Kidney (tissue), 14 donors: Measurements from ENCODE around the gene CTSA. TPM values are rescaled to one million over a fixed set of nuclear protein-coding genes. Genes with fewer than 3 reads are reported as not detected.
"Not testable (repeated sequence)": the region's sequence is repeated elsewhere in the genome, so short reads cannot be mapped to it uniquely, and the experiment has no call there.

Experiments
- DNase-seq, 5 donors: peaks; one replicate each; pipeline ENCODE4 v3.0.0-alpha.2; 2013 to 2020
- FAIRE-seq: peaks from 2 replicates; lab custom pipeline; 2012; peaks lifted over from hg19 to GRCh38; lab: Jason Lieb, UNC
- H3K27ac ChIP-seq, 2 donors: one replicate each; pipeline ENCODE4 v1.7.0; 2013; ENCODE audit warnings: low read depth in 2 of 2, low read length in 2 of 2, inconsistent platforms in 1 of 2
- H3K27me3 ChIP-seq: one replicate; pipeline ENCODE4 v1.7.1; 2013; ENCODE audit warnings: low read length, inconsistent platforms; ENCODE audit not compliant: control insufficient read depth, insufficient read depth
- H3K36me3 ChIP-seq, 3 donors: one replicate each; pipeline versions ENCODE4 v1.7.0 to v1.7.1; 2013; ENCODE audit warnings: low read length in 3 of 3, control low read depth in 1 of 3, inconsistent platforms in 1 of 3; ENCODE audit not compliant: insufficient read depth in 3 of 3, control insufficient read depth in 2 of 3
- H3K4me1 ChIP-seq, 3 donors: one replicate each; pipeline versions ENCODE4 v1.7.0 to v1.7.1; 2013; ENCODE audit warnings: low read length in 3 of 3, inconsistent platforms in 1 of 3, low read depth in 1 of 3; ENCODE audit not compliant: control insufficient read depth in 2 of 3, insufficient read depth in 2 of 3
- H3K4me3 ChIP-seq, 3 donors: one replicate each; pipeline versions ENCODE4 v1.7.0 to v1.8.1; 2013; ENCODE audit warnings: low read length in 3 of 3, control low read depth in 1 of 3, inconsistent platforms in 1 of 3
- H3K9ac ChIP-seq, 3 donors: one replicate each; pipeline versions ENCODE4 v1.7.0 to v1.7.1; 2013; ENCODE audit warnings: low read length in 3 of 3, control low read depth in 1 of 3, inconsistent platforms in 1 of 3
- H3K9me3 ChIP-seq, 3 donors: one replicate each; pipeline versions ENCODE4 v1.7.0 to v1.7.1; 2013; ENCODE audit warnings: low read length in 3 of 3, control low read depth in 1 of 3, inconsistent platforms in 1 of 3; ENCODE audit not compliant: control insufficient read depth in 2 of 3, insufficient read depth in 1 of 3
- intact Hi-C: fragments of 100-400 bp; cut with DNase I; formaldehyde crosslinking; loops from one replicate; pipeline ENCODE4 v1.11.1; 2022
- polyA plus RNA-seq: library from polyadenylated mRNA; stranded (reverse); fragments of 350-450 nt; fragmentation: Illumina TruSeq; extraction: RNeasy Lipid Tissue Mini Kit (QIAGEN cat#74804); gene quantifications from one replicate; pipeline ENCODE4 v1.2.3, GENCODE V29; 2014; ENCODE audit warnings: low read depth, low replicate concordance; ENCODE audit not compliant: insufficient read depth
- total RNA-seq: library from RNA; stranded (reverse); fragmentation: NEBNext Ultra II Directional; extraction: Animal tissue kit (Norgen Biotek cat#: 25700); gene quantifications from one replicate; pipeline ENCODE4 v1.2.1, GENCODE V29; 2021
- TF ChIP-seq, protein P1 (sequence below): IDR thresholded peaks from 3 replicates; pipeline ENCODE4 v1.5.1; 2012; ENCODE audit warnings: mild to moderate bottlenecking, moderate library complexity, borderline replicate concordance; ENCODE audit not compliant: insufficient read depth; ENCODE audit errors: extremely low read depth
- donor health status: control.
- donor health status: control.
- donor health status: control.
- donor health status: control.
- donor health status: control.
- donor health status: DM: yes; HTN: yes; CAD: no.
- donor health status: Normal renal cell carcinoma (clear cell type).

CTSA gene
- total and polyA plus RNA-seq, 2 donors from 2014 or later: 180 to 408 TPM

DNA sequence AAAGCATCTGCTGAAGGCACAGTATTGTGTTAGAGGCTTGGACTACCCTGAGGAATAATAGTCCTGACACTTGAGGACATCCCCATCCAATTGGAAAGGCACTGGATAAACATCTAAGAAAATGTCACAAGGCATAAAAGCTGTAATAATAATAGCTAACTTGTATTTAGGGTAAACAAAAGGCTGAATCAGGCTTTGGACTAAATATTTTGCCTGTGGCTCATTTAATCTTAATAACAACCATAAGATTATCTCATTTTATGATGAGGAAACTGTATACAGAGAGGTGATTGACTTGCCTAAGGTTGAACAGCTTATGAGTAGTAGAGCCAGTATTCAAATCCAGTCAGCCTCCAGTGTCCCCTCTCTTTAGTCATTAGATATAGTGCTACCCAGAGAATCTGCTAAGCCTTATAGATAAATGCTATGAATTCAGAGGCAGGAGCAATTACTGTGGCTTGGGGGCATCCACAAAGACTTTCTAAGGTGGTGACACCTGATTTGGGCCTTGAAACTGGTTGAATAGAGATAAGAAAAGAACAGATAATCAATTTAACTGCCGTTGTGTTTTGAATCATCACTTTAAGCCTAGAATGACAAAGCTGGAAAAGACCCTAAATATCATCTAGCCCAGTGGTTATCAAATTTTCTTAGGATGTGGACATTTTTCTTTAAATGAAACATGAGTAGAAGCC is 17.6 kb upstream of the CTSA start:
- Histone ChIP-seq H3K9me3 (no peaks in the 10 kb centered on the region), H3K4me3 (no peak overlapping the region), H3K4me1 (no peaks in the 10 kb centered on the region), H3K36me3 (peaks cover 0 to 15% (median 6%) of the 10 kb centered on the region in 3 donors), H3K27ac (no peak overlapping the region), H3K27me3 (no peaks in the 10 kb centered on the region), H3K9ac (no peak overlapping the region)
- intact Hi-C loops: no loop called here
- no peak for DNase-seq
- no peak for FAIRE-seq
- TF ChIP-seq, protein P1, sequence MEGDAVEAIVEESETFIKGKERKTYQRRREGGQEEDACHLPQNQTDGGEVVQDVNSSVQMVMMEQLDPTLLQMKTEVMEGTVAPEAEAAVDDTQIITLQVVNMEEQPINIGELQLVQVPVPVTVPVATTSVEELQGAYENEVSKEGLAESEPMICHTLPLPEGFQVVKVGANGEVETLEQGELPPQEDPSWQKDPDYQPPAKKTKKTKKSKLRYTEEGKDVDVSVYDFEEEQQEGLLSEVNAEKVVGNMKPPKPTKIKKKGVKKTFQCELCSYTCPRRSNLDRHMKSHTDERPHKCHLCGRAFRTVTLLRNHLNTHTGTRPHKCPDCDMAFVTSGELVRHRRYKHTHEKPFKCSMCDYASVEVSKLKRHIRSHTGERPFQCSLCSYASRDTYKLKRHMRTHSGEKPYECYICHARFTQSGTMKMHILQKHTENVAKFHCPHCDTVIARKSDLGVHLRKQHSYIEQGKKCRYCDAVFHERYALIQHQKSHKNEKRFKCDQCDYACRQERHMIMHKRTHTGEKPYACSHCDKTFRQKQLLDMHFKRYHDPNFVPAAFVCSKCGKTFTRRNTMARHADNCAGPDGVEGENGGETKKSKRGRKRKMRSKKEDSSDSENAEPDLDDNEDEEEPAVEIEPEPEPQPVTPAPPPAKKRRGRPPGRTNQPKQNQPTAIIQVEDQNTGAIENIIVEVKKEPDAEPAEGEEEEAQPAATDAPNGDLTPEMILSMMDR: no peak

DNA sequence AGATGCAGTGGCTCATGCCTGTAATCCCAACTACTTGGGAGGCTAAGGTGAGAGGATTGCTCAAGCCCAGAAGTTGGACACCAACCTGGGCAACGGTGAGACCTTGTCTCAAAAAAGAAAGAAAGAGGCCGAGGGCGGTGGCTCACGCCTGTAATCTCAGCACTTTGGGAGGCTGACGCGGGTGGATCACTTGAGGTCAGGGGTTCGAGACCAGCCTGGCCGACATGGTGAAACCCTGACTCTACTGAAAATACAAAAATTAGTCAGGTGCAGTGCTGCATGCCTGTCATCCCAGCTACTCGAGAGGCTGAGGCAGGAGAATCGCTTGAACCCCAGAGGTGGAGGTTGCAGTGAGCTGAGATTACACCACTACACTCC is 17.0 kb upstream of the CTSA start:
- H3K9me3 ChIP-seq, H3K9ac ChIP-seq, H3K4me1 ChIP-seq, FAIRE-seq, H3K4me3 ChIP-seq, H3K27me3 ChIP-seq, intact Hi-C loops, H3K27ac ChIP-seq: not testable (repeated sequence)
- peaks cover 0 to 15% (median 8%) of the 10 kb centered on the region in 3 donors for H3K36me3 ChIP-seq
- peak in 1 of 5 donors; percentile 13 for DNase-seq

DNA sequence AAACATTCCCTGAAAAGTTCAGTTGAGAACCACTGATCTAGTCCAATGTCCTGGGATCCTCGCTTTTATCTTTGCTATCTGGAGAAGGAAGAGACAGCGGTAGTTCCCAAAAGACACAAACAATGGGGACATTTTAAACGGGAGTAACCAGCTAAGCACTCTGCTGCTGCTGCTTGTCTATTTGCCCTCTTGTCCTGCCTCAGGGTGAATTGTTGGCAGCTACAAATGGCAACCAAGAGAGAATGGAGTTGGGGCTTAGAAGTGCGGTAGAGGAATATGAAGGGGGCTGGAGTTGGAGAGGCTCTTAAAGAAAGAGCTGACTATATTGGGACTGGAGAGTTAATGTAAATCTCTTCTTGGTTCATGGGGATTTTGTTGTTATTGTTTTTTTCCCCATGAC is 16.6 kb upstream of the CTSA start:
- peaks cover 0 to 15% (median 8%) of the 10 kb centered on the region in 3 donors for H3K36me3 ChIP-seq
- intact Hi-C loops: no loop called here
- DNase-seq: no peak
- TF ChIP-seq, protein P1: no peak
- H3K9me3 ChIP-seq: no peaks in the 10 kb centered on the region
- no peaks in the 10 kb centered on the region for H3K4me1 ChIP-seq
- no peak overlapping the region for H3K9ac ChIP-seq
- H3K27ac ChIP-seq: no peak overlapping the region
- H3K27me3 ChIP-seq: no peaks in the 10 kb centered on the region
- no peak for FAIRE-seq
- H3K4me3 ChIP-seq: no peak overlapping the region

DNA sequence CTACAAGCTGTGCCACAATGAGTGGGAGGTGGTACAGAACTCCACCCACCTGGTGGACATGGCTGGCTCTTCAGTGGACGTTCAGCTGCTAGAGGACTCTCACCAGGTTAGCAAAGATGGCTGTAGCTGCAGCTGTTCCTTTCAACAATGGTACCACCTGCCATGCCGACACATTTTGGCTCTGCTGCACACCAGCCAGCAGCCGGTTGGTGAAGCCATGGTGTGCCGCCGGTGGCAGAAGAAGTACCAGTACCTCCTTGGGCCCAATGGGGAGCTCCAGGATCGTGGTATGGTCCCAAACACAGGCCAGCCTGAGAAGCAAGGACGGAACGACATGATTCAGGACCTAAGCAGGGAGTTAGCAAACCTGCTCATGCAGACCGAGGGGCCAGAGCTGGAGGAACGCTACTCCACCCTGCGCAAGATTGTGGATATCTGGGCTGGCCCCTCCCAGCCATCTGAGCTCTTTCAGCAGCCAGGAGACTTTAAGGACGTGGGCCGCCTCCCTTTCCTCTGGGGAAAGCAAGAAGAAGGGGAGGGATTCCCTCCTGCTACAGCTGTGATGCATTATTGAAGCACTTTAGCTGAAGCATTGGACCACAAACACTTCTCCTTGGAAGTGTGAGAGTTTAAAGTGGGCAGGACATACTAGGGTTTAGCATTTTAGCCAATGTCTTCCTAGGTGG is 12.9 kb upstream of the CTSA start:
- H3K9me3 ChIP-seq: no peaks in the 10 kb centered on the region
- FAIRE-seq: no peak

More for the DNA sequence above, 12.9 kb upstream of the CTSA start:
- peaks cover 2 to 20% (median 14%) of the 10 kb centered on the region in 3 donors for H3K36me3 ChIP-seq
- TF ChIP-seq, protein P1: no peak
- intact Hi-C loops: no loop called here
- H3K9ac ChIP-seq: no peak overlapping the region
- H3K27ac ChIP-seq: no peak overlapping the region
- DNase-seq: peak in 1 of 5 donors; percentile 43
- H3K4me1 ChIP-seq: peaks cover 0 to 3% (median 0%) of the 10 kb centered on the region in 3 donors
- no peak overlapping the region for H3K4me3 ChIP-seq
- no peaks in the 10 kb centered on the region for H3K27me3 ChIP-seq
